ENCODE data around the gene TARS1. TPM values are rescaled to one million over a fixed set of nuclear protein-coding genes. Genes with fewer than 3 reads are reported as not detected.

The TARS1 gene
- total and polyA plus RNA-seq, 3 experiments from 2014 or later: 71.5 to 236 (median 234) TPM

- H3K4me3 ChIP-seq (ENCODE audit: low read length): no peak overlapping the region
- peaks cover 0 to 12% of the 10 kb centered on the region in 2 donors for H3K27me3 Mint-ChIP-seq
- no peaks in the 10 kb centered on the region for H3K4me1 Mint-ChIP-seq
- no peaks in the 10 kb centered on the region for H3K36me3 ChIP-seq (ENCODE audit: insufficient read depth, low read length)
- ChIA-PET CTCF (no interaction called here), POLR2A (no interaction called here)
- H3K36me3 Mint-ChIP-seq: no peaks in the 10 kb centered on the region
- H3K27ac Mint-ChIP-seq: no peak overlapping the region
- H3K4me3 Mint-ChIP-seq: no peak overlapping the region
- H3K27ac ChIP-seq (ENCODE audit: low read depth, low read length): no peak overlapping the region
- no peak for DNase-seq
- no peaks in the 10 kb centered on the region for H3K27me3 ChIP-seq (ENCODE audit: insufficient read depth, low read length, poor library complexity, severe bottlenecking)
- no peaks in the 10 kb centered on the region for H3K4me1 ChIP-seq (ENCODE audit: insufficient read depth, low read length)
- no peaks in the 10 kb centered on the region for H3K9me3 Mint-ChIP-seq
- no peaks in the 10 kb centered on the region for H3K9me3 ChIP-seq (ENCODE audit: low read length)
Observed at GRCh38 chr5:33410221-33410620, 30.5 kb upstream of the TARS1 start.

- no peak for DNase-seq
- Mint-ChIP-seq H3K4me1 (no peaks in the 10 kb centered on the region), H3K27ac (no peak overlapping the region), H3K36me3 (no peaks in the 10 kb centered on the region), H3K9me3 (no peaks in the 10 kb centered on the region), H3K4me3 (no peak overlapping the region), H3K27me3 (peaks cover 0 to 15% of the 10 kb centered on the region in 2 donors)
- Histone ChIP-seq H3K36me3 (ENCODE audit: insufficient read depth, low read length) (no peaks in the 10 kb centered on the region), H3K4me3 (ENCODE audit: low read length) (no peak overlapping the region), H3K4me1 (ENCODE audit: insufficient read depth, low read length) (no peaks in the 10 kb centered on the region), H3K27me3 (ENCODE audit: insufficient read depth, low read length, poor library complexity, severe bottlenecking) (no peaks in the 10 kb centered on the region), H3K27ac (ENCODE audit: low read depth, low read length) (no peak overlapping the region), H3K9me3 (ENCODE audit: low read length) (no peaks in the 10 kb centered on the region)
- ChIA-PET CTCF (no interaction called here), POLR2A (no interaction called here)
Observed at GRCh38 chr5:33411498-33411897, 29.3 kb upstream of the TARS1 start.

GRCh38 chr5:33415811-33416354 lies 24.9 kb upstream of the TARS1 start:
- Histone ChIP-seq H3K4me1 (ENCODE audit: insufficient read depth, low read length) (no peaks in the 10 kb centered on the region), H3K27me3 (ENCODE audit: insufficient read depth, low read length, poor library complexity, severe bottlenecking) (no peaks in the 10 kb centered on the region), H3K36me3 (ENCODE audit: insufficient read depth, low read length) (no peaks in the 10 kb centered on the region), H3K27ac (ENCODE audit: low read depth, low read length) (no peak overlapping the region), H3K9me3 (ENCODE audit: low read length) (no peaks in the 10 kb centered on the region), H3K4me3 (ENCODE audit: low read length) (no peak overlapping the region)
- Mint-ChIP-seq H3K9me3 (no peaks in the 10 kb centered on the region), H3K4me1 (no peaks in the 10 kb centered on the region), H3K27me3 (peaks cover 0 to 19% of the 10 kb centered on the region in 2 donors), H3K4me3 (no peak overlapping the region), H3K27ac (no peak overlapping the region), H3K36me3 (no peaks in the 10 kb centered on the region)
- CTCF ChIA-PET: no interaction called here
- DNase-seq: no peak
- POLR2A ChIA-PET: no interaction called here

GRCh38 chr5:33417632-33418031 lies 23.1 kb upstream of the TARS1 start:
- POLR2A ChIA-PET: no interaction called here

GRCh38 chr5:33420946-33421345 lies 19.8 kb upstream of the TARS1 start:
- CTCF ChIA-PET: no interaction called here
- H3K9me3 Mint-ChIP-seq: no peaks in the 10 kb centered on the region

More at GRCh38 chr5:33417632-33418031, 23.1 kb upstream of the TARS1 start:
- Mint-ChIP-seq H3K36me3 (no peaks in the 10 kb centered on the region), H3K4me3 (no peak overlapping the region), H3K9me3 (no peaks in the 10 kb centered on the region), H3K27me3 (peaks cover 0 to 23% of the 10 kb centered on the region in 2 donors), H3K4me1 (no peaks in the 10 kb centered on the region), H3K27ac (no peak overlapping the region)
- no peaks in the 10 kb centered on the region for H3K27me3 ChIP-seq (ENCODE audit: insufficient read depth, low read length, poor library complexity, severe bottlenecking)
- CTCF ChIA-PET: no interaction called here
- no peak for DNase-seq
- no peaks in the 10 kb centered on the region for H3K4me1 ChIP-seq (ENCODE audit: insufficient read depth, low read length)
- H3K27ac ChIP-seq (ENCODE audit: low read depth, low read length): no peak overlapping the region
- no peaks in the 10 kb centered on the region for H3K9me3 ChIP-seq (ENCODE audit: low read length)
- H3K4me3 ChIP-seq (ENCODE audit: low read length): no peak overlapping the region
- H3K36me3 ChIP-seq (ENCODE audit: insufficient read depth, low read length): no peaks in the 10 kb centered on the region

GRCh38 chr5:33422191-33422590 lies 18.6 kb upstream of the TARS1 start:
- Mint-ChIP-seq H3K27ac (no peak overlapping the region), H3K36me3 (no peaks in the 10 kb centered on the region), H3K9me3 (no peaks in the 10 kb centered on the region), H3K4me3 (no peak overlapping the region), H3K4me1 (no peaks in the 10 kb centered on the region), H3K27me3 (peaks cover 3 to 20% of the 10 kb centered on the region in 2 donors)
- no peak overlapping the region for H3K4me3 ChIP-seq (ENCODE audit: low read length)
- no peak for DNase-seq
- no peaks in the 10 kb centered on the region for H3K27me3 ChIP-seq (ENCODE audit: insufficient read depth, low read length, poor library complexity, severe bottlenecking)
- CTCF ChIA-PET: no interaction called here
- no peaks in the 10 kb centered on the region for H3K9me3 ChIP-seq (ENCODE audit: low read length)
- POLR2A ChIA-PET: no interaction called here
- no peaks in the 10 kb centered on the region for H3K4me1 ChIP-seq (ENCODE audit: insufficient read depth, low read length)
- H3K36me3 ChIP-seq (ENCODE audit: insufficient read depth, low read length): no peaks in the 10 kb centered on the region
- H3K27ac ChIP-seq (ENCODE audit: low read depth, low read length): no peak overlapping the region

More at GRCh38 chr5:33420946-33421345, 19.8 kb upstream of the TARS1 start:
- Histone ChIP-seq H3K27me3 (ENCODE audit: insufficient read depth, low read length, poor library complexity, severe bottlenecking) (no peaks in the 10 kb centered on the region), H3K27ac (ENCODE audit: low read depth, low read length) (no peak overlapping the region), H3K4me3 (ENCODE audit: low read length) (no peak overlapping the region), H3K9me3 (ENCODE audit: low read length) (no peaks in the 10 kb centered on the region), H3K4me1 (ENCODE audit: insufficient read depth, low read length) (no peaks in the 10 kb centered on the region), H3K36me3 (ENCODE audit: insufficient read depth, low read length) (no peaks in the 10 kb centered on the region)
- Mint-ChIP-seq H3K4me3 (no peak overlapping the region), H3K4me1 (no peaks in the 10 kb centered on the region), H3K36me3 (no peaks in the 10 kb centered on the region), H3K27me3 (peaks cover 3 to 8% of the 10 kb centered on the region in 2 donors), H3K27ac (no peak overlapping the region)
- DNase-seq: no peak
- POLR2A ChIA-PET: no interaction called here

- Mint-ChIP-seq H3K4me3 (no peak overlapping the region), H3K27ac (no peak overlapping the region), H3K9me3 (no peaks in the 10 kb centered on the region), H3K36me3 (no peaks in the 10 kb centered on the region), H3K4me1 (no peaks in the 10 kb centered on the region), H3K27me3 (peaks cover 3 to 25% of the 10 kb centered on the region in 2 donors)
- no peak overlapping the region for H3K27ac ChIP-seq (ENCODE audit: low read depth, low read length)
- H3K9me3 ChIP-seq (ENCODE audit: low read length): no peaks in the 10 kb centered on the region
- no peaks in the 10 kb centered on the region for H3K4me1 ChIP-seq (ENCODE audit: insufficient read depth, low read length)
- H3K36me3 ChIP-seq (ENCODE audit: insufficient read depth, low read length): no peaks in the 10 kb centered on the region
- H3K27me3 ChIP-seq (ENCODE audit: insufficient read depth, low read length, poor library complexity, severe bottlenecking): no peaks in the 10 kb centered on the region
- CTCF ChIA-PET: no interaction called here
- no peak for DNase-seq
- no peak overlapping the region for H3K4me3 ChIP-seq (ENCODE audit: low read length)
- POLR2A ChIA-PET: no interaction called here
Observed at GRCh38 chr5:33423018-33423630, 17.6 kb upstream of the TARS1 start.

- Histone ChIP-seq H3K27ac (ENCODE audit: low read depth, low read length) (no peak overlapping the region), H3K4me1 (ENCODE audit: insufficient read depth, low read length) (no peaks in the 10 kb centered on the region), H3K9me3 (ENCODE audit: low read length) (no peaks in the 10 kb centered on the region), H3K4me3 (ENCODE audit: low read length) (no peak overlapping the region), H3K36me3 (ENCODE audit: insufficient read depth, low read length) (no peaks in the 10 kb centered on the region), H3K27me3 (ENCODE audit: insufficient read depth, low read length, poor library complexity, severe bottlenecking) (no peaks in the 10 kb centered on the region)
- Mint-ChIP-seq H3K4me3 (no peak overlapping the region), H3K9me3 (no peaks in the 10 kb centered on the region), H3K36me3 (peaks cover 0 to 3% (median 0%) of the 10 kb centered on the region in 3 donors), H3K4me1 (no peaks in the 10 kb centered on the region), H3K27me3 (peaks cover 9 to 39% of the 10 kb centered on the region in 2 donors), H3K27ac (no peak overlapping the region)
- ChIA-PET CTCF (no interaction called here), POLR2A (no interaction called here)
- no peak for DNase-seq
Observed at GRCh38 chr5:33425314-33425713, 15.5 kb upstream of the TARS1 start.

Measured in CD8-positive, alpha-beta memory T cell (primary cell).